ENCODE data around the gene RIMBP2.

Gene RIMBP2

DNA sequence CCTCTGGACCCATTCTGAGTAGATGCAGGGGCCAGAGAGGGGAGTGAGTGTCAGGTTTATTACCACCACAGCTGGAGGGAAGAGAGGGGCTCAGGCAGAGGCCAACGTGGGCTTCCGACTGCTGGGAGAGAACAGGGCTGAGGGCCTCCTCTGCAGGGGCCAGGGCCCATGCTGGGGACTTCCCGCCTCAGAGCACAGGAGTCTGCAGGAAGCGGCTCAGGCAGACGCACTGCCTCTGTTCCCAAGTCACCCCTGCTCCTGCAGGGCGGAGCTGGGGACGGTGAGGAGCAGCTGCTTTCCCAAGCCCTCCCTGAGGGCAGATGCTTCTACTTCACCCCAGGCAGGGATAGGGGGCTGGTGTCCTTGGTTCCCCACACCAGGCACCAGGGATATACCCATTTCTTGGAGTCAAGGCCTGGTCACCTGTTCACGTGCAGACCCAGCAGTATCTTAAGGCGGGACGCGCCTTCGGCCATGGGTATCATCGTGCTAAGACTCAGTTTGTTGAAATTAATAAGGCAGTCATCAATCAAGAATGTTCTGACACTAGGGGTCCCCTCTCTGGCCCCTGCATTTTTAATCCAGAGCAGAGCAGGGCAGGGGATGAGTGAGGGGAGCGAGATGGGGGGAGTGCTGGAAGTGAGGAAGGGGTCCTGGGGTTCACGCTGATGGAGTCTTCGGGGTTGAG lies 278.4 kb downstream of the RIMBP2 start:
- TF ChIP-seq, protein P1, sequence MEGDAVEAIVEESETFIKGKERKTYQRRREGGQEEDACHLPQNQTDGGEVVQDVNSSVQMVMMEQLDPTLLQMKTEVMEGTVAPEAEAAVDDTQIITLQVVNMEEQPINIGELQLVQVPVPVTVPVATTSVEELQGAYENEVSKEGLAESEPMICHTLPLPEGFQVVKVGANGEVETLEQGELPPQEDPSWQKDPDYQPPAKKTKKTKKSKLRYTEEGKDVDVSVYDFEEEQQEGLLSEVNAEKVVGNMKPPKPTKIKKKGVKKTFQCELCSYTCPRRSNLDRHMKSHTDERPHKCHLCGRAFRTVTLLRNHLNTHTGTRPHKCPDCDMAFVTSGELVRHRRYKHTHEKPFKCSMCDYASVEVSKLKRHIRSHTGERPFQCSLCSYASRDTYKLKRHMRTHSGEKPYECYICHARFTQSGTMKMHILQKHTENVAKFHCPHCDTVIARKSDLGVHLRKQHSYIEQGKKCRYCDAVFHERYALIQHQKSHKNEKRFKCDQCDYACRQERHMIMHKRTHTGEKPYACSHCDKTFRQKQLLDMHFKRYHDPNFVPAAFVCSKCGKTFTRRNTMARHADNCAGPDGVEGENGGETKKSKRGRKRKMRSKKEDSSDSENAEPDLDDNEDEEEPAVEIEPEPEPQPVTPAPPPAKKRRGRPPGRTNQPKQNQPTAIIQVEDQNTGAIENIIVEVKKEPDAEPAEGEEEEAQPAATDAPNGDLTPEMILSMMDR (IDR thresholded peaks at IDR 0.05; ENCODE audit: control insufficient read depth, extremely low read depth, insufficient read depth), result no peak
- no peak for DNase-seq (ENCODE audit: low read depth)
- H3K4me3 ChIP-seq (ENCODE audit: low read depth, low read length), result no peak overlapping the region

DNA sequence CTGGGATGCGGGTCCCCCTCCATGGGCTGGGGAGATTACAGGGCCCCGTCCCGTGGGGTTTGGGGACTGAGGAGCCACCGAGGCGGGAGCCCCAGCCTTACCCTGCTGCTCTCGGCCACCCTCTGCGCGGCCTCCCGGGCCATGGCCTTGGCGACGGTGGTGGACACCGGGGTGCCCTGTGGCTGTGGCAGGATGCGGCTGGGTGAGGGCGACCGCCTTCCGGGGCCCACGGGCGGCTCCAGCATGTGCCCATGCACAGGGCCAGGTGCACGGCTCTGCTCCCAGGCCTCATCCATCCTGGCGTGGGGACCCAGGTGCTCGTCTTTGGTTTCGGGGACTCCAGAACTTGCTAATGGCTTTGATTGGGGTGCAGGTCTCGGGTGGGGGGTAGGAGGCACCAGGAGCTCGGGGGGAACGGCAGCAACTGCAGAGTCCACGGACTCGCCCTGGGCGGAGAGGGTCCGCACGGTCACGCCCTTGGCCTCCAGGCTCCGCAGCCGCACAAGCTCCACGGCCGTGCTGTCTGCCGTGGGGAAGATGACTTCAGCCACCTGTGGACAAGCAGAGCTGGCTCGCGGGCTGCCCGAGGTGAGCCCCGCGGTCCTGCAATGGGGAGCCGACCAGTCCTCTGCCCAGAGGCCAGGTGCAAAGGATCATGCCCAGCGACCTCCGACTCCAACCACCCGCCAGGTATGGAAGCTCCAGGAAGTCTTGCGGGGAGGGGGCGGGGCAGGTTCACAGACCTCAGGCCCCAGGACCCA lies 279.2 kb downstream of the RIMBP2 start:
- TF ChIP-seq, protein P1 (IDR thresholded peaks at IDR 0.05; ENCODE audit: control insufficient read depth, extremely low read depth, insufficient read depth), result no peak
- no peak overlapping the region for H3K4me3 ChIP-seq (ENCODE audit: low read depth, low read length)
- no peak for DNase-seq (ENCODE audit: low read depth)

DNA sequence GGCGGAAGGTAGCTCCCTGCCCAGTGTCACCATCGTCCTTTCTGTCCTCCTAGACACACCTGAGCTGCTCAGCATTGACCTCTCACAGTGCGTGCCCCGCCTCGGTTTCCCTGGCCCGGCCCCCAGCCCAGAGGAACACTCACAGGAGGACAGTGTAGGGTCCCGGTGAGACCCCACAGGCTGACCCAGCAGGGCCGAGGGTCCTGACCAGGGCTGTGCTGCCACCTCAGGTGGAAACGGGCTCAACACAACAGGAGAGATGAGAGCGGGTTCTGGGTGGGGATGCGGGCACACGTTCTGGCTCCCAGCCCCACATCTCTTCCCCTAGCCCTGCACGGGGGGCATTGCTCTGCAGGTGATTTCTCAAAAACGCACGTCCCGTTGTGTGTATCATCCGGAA lies 280.3 kb downstream of the RIMBP2 start:
- no peak for DNase-seq (ENCODE audit: low read depth)
- TF ChIP-seq, protein P1 (IDR thresholded peaks at IDR 0.05; ENCODE audit: control insufficient read depth, extremely low read depth, insufficient read depth), result no peak
- no peak overlapping the region for H3K4me3 ChIP-seq (ENCODE audit: low read depth, low read length)

DNA sequence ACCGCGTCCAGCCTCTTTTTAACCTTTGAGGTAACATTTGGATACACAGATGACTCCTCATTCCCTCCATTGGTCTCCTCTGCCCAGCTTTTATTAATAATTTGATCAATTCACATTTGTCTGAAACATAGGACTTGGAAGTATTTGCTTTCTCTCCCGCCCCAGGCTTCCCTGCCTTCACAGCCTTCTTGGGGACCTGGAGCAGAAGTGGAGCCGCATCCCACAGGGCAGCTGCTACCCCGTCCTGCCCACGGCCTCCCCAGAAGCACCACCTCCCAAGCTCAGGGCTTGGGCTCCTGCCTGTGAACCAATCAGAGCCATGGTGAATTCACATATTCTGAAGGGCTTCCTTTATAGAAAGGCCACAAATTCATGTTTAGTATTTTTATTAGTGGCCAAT lies 280.8 kb downstream of the RIMBP2 start:
- TF ChIP-seq, protein P1 (IDR thresholded peaks at IDR 0.05; ENCODE audit: control insufficient read depth, extremely low read depth, insufficient read depth), result no peak

DNA sequence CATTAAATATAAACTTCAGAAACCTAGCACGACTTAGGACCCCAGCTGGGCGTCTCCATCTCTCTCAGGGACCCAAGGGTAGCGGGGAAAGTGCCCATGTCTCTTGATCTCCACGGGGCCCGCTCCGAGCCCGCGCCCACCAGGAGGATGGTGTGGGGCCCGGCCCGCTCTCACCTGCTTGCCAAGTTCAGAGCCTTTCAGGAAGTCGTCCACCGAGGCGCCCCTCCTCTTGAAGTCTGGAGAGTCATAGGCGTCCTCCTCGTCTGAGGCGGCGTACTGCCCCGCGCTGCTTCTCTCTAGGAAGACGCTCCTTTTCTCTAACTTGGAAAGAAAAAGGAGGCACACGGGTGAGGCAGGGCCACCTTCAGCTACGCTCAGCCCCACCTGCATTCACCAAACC lies 281.5 kb downstream of the RIMBP2 start:
- DNase-seq (ENCODE audit: low read depth), result no peak
- TF ChIP-seq, protein P1 (IDR thresholded peaks at IDR 0.05; ENCODE audit: control insufficient read depth, extremely low read depth, insufficient read depth), result no peak
- no peak overlapping the region for H3K4me3 ChIP-seq (ENCODE audit: low read depth, low read length)

More for the DNA sequence above, 280.8 kb downstream of the RIMBP2 start:
- DNase-seq (ENCODE audit: low read depth), result no peak
- H3K4me3 ChIP-seq (ENCODE audit: low read depth, low read length), result no peak overlapping the region

DNA sequence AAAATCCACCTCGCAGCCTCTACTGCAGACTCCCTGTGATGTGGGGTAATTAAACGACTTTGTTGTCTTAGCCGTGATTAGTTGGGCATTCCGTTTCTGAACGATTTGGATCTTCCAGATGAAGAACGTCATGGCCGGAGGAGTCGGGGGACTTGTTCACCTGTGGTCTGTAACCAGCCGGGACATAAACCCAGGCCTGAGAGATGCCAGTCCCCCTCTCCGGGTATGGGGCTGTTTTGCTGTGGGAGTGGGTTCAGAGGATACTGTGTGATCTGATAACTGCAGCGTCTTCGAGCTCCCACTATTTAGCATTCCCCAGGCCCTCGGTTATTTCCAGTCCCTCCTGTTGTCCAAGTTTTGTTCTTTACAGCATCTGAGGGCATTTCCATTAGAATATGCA lies 282.3 kb downstream of the RIMBP2 start:
- no peak for DNase-seq (ENCODE audit: low read depth)
- TF ChIP-seq, protein P1 (IDR thresholded peaks at IDR 0.05; ENCODE audit: control insufficient read depth, extremely low read depth, insufficient read depth), result no peak
- H3K4me3 ChIP-seq (ENCODE audit: low read depth, low read length), result no peak overlapping the region

Measured in LNCaP clone FGC (cell line).